HG03066 (cell line): Measurements from ENCODE around the gene KCTD14.
"Not testable (repeated sequence)": the region's sequence is repeated elsewhere in the genome, so short reads cannot be mapped to it uniquely, and the experiment has no call there.

Source experiments
- ATAC-seq: cut with Tn5 transposase; IDR thresholded peaks from one replicate; pipeline ENCODE4 v1.9.1; 2021; ENCODE audit warnings: low read depth; ENCODE audit not compliant: unreplicated experiment

KCTD14 gene

GRCh38 chr11:78027759-78028158, 4.7 kb upstream of the KCTD14 start:
- ATAC-seq: no peak

- no peak for ATAC-seq
Measured at GRCh38 chr11:78025378-78025777, 2.3 kb upstream of the KCTD14 start.

DNA sequence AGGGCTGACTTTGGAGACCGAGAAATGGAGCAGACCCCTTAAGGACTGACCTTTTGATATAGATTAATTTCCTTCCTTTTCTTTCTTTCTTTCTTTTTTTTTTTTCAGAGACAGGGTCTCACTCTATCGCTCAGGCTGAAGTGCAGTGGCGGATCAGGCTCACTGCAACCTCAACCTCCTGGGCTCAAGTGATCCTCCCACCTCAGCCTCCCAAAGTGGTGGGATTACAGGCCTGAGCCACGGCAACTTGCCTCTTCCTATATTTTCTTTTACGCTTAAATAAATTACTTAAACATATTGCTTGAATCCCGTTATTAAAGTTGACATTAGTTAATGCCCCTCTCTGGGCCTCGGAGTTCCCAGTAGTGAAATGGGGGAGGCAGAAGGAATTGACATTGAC, 350 bp upstream of the KCTD14 start:
- no peak for ATAC-seq

- ATAC-seq: no peak
Measured at GRCh38 chr11:78021611-78022010, 1.5 kb downstream of the KCTD14 start.

GRCh38 chr11:78020246-78020645, 2.8 kb downstream of the KCTD14 start:
- no peak for ATAC-seq

DNA sequence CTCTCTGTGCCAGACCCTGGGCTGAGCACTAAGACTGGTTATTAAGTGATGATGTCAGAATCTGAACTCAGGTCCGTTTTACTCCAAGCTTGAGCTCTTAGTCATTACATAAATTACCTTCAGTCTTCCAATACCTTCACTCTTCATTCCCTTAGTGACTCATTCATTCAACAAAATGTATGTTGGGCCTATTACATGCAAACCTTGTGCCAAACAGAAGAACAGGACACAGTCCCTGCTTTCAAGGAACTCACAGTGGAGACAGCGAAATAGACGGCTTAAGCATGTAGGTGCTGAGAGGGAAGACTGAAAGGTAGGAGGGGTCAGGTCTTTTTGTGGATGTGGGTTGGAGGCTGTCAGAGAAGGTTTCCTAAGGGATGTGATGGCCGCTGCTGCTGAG, 3.3 kb downstream of the KCTD14 start:
- no peak for ATAC-seq

- no peak for ATAC-seq
Measured at GRCh38 chr11:78015878-78016277, 7.2 kb downstream of the KCTD14 start.

GRCh38 chr11:78014937-78015520, 8.0 kb downstream of the KCTD14 start:
- not testable (repeated sequence) for ATAC-seq

DNA sequence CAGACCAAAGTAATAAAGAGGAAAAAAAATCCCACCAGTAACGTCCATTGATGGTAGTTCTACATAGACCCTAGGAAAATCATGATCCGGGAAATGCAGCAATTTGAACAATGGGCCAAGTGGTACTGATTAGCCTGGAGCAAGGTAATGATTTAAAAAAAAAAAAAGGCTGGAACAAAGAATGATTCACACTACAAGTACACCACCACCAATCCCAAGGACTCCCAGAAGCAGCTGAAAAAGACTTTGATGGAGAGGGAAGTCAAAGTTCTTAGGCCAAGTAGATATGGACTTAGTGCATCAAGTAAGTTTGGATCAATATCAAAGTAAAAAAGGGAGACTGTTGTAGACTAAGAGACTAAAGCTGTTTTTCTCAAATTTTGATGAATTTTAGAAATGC, 11.8 kb downstream of the KCTD14 start:
- ATAC-seq: no peak

GRCh38 chr11:78010755-78011154, 12.3 kb downstream of the KCTD14 start:
- no peak for ATAC-seq

DNA sequence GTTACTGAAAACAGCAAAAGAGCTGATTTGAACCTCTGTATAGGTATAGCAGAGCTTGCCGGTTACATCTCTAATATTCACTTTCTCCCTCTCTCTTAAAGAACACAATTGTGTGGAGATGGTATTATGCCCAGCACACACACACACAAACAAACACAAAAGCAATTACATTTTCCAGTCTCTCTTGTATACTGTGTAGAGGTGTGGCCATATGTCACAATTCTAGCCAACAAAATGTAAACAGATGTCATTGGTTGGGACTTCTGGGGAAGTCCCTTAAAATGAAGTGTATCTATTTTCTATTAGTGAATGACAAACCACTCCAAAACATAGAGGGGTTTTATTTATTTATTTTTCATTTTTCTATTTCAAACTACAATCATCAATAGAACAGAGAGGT, 12.8 kb downstream of the KCTD14 start:
- ATAC-seq: no peak

DNA sequence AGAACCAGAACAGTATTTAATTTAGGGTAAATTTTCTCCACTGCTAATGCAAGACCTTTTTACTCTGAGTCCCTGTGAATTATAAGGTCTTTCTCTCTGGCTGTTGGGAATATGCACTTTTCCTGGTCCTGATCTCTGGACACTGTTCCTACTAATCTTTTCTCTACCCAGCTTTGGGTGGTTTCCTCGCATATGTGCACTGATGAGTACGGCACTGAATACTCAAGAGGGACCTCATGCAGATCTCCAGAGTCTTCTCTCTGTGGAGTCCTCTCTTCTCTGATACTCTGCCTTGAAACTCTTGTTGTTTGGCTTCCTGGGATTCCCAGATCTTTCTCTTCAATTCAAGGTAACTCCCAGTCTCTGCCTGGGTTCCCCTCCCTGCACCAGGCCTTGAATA, 14.0 kb downstream of the KCTD14 start:
- no peak for ATAC-seq

DNA sequence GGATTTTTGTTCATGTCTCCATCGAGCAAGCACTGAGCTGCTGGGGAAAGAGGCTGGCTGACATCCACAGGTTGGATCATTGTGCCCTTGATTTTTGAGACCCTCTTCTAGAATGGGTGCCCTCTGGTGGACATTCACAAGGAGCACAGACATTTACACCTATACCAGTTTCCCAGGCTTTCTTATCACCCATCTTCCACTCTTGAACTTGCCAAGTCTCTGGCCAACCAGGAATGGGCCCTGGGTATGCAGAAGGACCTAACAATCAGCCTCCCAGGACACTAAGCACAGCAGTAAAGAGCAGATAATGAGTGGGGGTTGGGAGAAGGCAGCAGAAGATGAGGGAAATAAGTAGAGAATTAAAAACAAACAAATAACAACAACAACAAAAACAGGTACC, 22.9 kb downstream of the KCTD14 start:
- ATAC-seq: no peak

GRCh38 chr11:77999446-78000030, 23.5 kb downstream of the KCTD14 start:
- no peak for ATAC-seq

GRCh38 chr11:77994434-77995362, 28.4 kb downstream of the KCTD14 start, which contains the start of gene INTS4:
Gene INTS4 (minus strand): TSS chr11:77994668. CDS start chr11:77994643, 25 bp downstream.
- peak; percentile 98 for ATAC-seq

DNA sequence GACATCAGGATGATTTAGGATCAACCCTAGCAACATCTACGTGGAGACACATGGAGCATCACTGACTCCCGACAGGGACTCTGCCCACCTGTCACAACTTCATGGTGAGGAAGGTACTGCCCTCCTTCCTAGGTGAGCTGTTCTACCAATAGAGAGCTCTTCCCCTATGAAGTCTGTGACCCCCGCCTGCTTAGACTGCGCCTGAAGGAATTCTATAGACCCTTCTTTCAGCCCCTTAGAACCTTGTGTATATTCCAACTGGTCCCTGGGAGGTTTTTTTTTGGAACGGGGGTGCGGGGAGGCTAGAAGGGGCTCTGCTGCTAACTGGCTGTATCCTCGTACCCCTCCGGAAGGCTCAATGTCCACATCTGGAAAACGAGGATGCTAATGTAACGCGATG, 29.2 kb downstream of the KCTD14 start:
- ATAC-seq: no peak

- no peak for ATAC-seq
Measured at GRCh38 chr11:77990981-77991380, 32.1 kb downstream of the KCTD14 start.

GRCh38 chr11:77986456-77986855, 36.6 kb downstream of the KCTD14 start:
- not testable (repeated sequence) for ATAC-seq

DNA sequence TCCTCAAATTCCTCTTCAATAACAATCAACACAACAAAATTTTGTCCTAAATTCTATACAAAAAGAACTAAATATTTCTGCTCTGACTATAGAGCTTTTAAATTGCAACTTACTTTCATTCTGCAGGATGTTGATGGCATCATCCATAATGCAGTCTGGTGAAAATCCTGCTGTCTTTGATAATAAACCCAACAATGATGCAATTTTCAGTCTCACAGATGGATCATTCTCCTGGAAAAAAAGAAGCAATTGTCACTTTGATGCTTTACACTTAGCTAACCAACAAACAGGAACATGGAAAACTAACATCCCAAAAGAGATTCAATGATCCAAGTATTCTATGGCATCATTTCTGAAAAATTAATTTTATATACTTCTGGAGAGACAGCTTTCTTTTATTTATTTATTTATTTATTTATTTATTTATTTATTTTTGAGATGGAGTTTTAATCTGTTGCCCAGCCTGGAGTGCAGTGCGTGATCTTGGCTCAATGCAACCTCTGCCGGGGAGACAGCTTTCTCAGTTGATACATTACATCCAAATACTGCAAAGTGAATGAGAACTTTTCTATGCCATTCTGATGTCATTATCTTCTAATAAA, 41.6 kb downstream of the KCTD14 start:
- no peak for ATAC-seq

DNA sequence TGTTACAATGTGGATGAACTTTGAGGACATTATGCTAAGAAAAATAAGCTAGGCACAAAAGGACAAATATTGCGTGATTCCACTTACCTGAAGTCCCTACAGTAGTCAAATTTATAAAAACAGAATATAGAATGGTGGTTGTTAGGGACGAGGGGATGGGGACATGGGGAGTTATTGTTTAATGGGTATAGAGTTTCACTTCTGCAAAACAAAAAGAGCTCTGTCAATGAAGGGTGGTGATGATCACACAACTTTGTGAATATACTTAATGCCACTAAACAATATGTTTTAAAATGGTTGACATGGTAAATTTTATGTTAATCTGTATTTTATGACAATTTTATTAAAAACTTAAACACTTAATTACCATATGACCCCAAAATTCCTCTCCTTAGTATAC, 54.7 kb downstream of the KCTD14 start:
- ATAC-seq: peak; percentile 76

- ATAC-seq: no peak
Measured at GRCh38 chr11:77967753-77968152, 55.3 kb downstream of the KCTD14 start.
